ENCODE data around the gene CD6. TPM values are rescaled to one million over a fixed set of nuclear protein-coding genes. Genes with fewer than 3 reads are reported as not detected.

The CD6 gene
- polyA plus RNA-seq, 1 experiment = not detected

- ChIA-PET CTCF (no interaction called here), POLR2A (no interaction called here)
- DNase-seq (ENCODE audit: low read depth, low spot score) = no peak
- Histone ChIP-seq H3K4me3 (ENCODE audit: low read depth, low read length) (no peak overlapping the region), H3K27ac (ENCODE audit: low read depth, low read length) (no peak overlapping the region), H3K9me3 (ENCODE audit: control insufficient read depth, insufficient read depth, low read length) (no peaks in the 10 kb centered on the region), H3K27me3 (ENCODE audit: control insufficient read depth, insufficient read depth, low read length) (peaks cover 8% of the 10 kb centered on the region)
- no peak for TF ChIP-seq CTCF (IDR thresholded peaks at IDR 0.05; ENCODE audit: low read depth, low read length)
Measured at GRCh38 chr11:60982184-60982583, 10.7 kb downstream of the CD6 start.

DNA sequence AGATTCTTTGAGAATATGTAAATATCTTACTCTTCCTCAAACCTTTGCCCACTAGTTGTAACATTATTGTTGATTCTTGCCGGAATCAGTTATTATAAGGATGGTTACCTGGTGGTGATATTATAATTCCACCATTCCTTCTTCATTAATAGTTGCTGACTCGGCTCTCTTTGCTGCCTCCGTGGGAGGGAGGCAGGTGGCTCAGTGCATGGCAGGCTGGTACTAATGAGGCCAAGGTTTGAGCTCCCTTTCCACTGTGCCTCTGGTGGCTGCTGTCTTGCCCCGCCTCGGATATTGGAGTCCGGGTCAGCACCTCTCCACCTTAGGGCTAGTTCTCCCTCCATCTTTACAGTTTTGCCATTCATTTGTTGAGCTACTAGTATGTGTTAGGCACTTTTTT lies 12.7 kb downstream of the CD6 start:
- no peak for DNase-seq (ENCODE audit: low read depth, low spot score)
- ChIA-PET POLR2A (no interaction called here), CTCF (no interaction called here)
- Histone ChIP-seq H3K27ac (ENCODE audit: low read depth, low read length) (no peak overlapping the region), H3K4me3 (ENCODE audit: low read depth, low read length) (no peak overlapping the region), H3K27me3 (ENCODE audit: control insufficient read depth, insufficient read depth, low read length) (peaks cover 18% of the 10 kb centered on the region), H3K9me3 (ENCODE audit: control insufficient read depth, insufficient read depth, low read length) (no peaks in the 10 kb centered on the region)
- no peak for TF ChIP-seq CTCF (IDR thresholded peaks at IDR 0.05; ENCODE audit: low read depth, low read length)

DNA sequence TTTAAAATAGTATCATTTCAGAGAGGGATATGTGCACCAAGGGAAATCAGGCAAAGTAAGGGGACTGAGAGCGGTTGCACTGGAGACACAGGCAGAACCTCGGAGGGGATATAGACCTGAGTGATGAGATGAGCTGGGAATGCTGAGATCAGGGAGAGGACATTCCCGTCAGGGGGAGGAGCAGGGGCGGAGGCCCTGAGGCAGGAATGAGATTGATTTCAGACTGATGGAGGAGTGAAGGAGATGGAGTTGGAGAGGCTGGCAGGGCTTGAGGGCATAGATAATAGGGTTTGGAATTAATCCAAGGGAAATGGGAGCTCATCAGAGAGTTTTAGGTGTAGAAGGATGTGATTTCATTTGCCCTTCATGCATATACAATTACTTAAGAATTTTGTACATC lies 13.2 kb downstream of the CD6 start:
- no peak overlapping the region for H3K27ac ChIP-seq (ENCODE audit: low read depth, low read length)
- no peak for DNase-seq (ENCODE audit: low read depth, low spot score)
- ChIA-PET POLR2A (no interaction called here), CTCF (no interaction called here)
- peaks cover 21% of the 10 kb centered on the region for H3K27me3 ChIP-seq (ENCODE audit: control insufficient read depth, insufficient read depth, low read length)
- no peaks in the 10 kb centered on the region for H3K9me3 ChIP-seq (ENCODE audit: control insufficient read depth, insufficient read depth, low read length)
- TF ChIP-seq CTCF (IDR thresholded peaks at IDR 0.05; ENCODE audit: low read depth, low read length) = no peak
- H3K4me3 ChIP-seq (ENCODE audit: low read depth, low read length) = no peak overlapping the region

DNA sequence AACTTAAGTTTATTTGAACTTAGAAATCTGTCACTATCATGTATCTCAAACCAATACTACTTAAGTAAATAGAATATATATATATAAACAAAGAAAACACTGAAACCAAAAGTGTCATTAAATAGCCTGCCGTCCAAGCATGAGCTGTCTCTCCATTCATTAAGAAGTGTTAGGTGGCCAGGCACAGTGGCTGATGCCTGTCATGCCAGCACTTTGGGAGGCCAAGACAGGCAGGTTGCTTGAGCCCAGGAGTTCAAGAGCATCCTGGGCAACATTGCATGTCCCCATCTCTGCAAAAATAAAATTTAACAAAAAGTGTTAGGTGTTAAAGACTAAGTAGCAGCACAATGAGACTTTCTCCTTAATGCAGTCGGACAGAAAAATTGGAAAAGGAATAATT lies 14.0 kb downstream of the CD6 start:
- POLR2A ChIA-PET = no interaction called here
- no peak for DNase-seq (ENCODE audit: low read depth, low spot score)
- CTCF ChIA-PET = interaction anchor here (0.7 kb wide), 1 partner anchor 16 kb away, joined by 3 read pairs; no protein-coding TSS in a partner anchor
- H3K9me3 ChIP-seq (ENCODE audit: control insufficient read depth, insufficient read depth, low read length) = no peaks in the 10 kb centered on the region
- H3K27ac ChIP-seq (ENCODE audit: low read depth, low read length) = no peak overlapping the region
- H3K27me3 ChIP-seq (ENCODE audit: control insufficient read depth, insufficient read depth, low read length) = peaks cover 21% of the 10 kb centered on the region
- no peak for TF ChIP-seq CTCF (IDR thresholded peaks at IDR 0.05; ENCODE audit: low read depth, low read length)
- H3K4me3 ChIP-seq (ENCODE audit: low read depth, low read length) = no peak overlapping the region

- no peaks in the 10 kb centered on the region for H3K9me3 ChIP-seq (ENCODE audit: control insufficient read depth, insufficient read depth, low read length)
- H3K4me3 ChIP-seq (ENCODE audit: low read depth, low read length) = no peak overlapping the region
- DNase-seq (ENCODE audit: low read depth, low spot score) = peak; percentile 3
- ChIA-PET CTCF (interaction anchor here (0.6 to 0.7 kb wide), 2 partner anchors 17 to 91 kb away, joined by 3 to 4 read pairs; no protein-coding TSS in a partner anchor), POLR2A (no interaction called here)
- H3K27ac ChIP-seq (ENCODE audit: low read depth, low read length) = no peak overlapping the region
- no peak for TF ChIP-seq CTCF (IDR thresholded peaks at IDR 0.05; ENCODE audit: low read depth, low read length)
- peaks cover 21% of the 10 kb centered on the region for H3K27me3 ChIP-seq (ENCODE audit: control insufficient read depth, insufficient read depth, low read length)
Measured at GRCh38 chr11:60985991-60986915, 14.8 kb downstream of the CD6 start.
